ENCODE measurements around the gene PLEKHS1. TPM values are rescaled to one million over a fixed set of nuclear protein-coding genes. Genes with fewer than 3 reads are reported as not detected.
A peak's percentile ranks its signal among the peaks of the same experiment; 100 is the strongest.
"Not testable (repeated sequence)": the region's sequence is repeated elsewhere in the genome, so short reads cannot be mapped to it uniquely, and the experiment has no call there.

PLEKHS1 gene
- total RNA-seq, 1 donor from 2014 or later: not detected

DNA sequence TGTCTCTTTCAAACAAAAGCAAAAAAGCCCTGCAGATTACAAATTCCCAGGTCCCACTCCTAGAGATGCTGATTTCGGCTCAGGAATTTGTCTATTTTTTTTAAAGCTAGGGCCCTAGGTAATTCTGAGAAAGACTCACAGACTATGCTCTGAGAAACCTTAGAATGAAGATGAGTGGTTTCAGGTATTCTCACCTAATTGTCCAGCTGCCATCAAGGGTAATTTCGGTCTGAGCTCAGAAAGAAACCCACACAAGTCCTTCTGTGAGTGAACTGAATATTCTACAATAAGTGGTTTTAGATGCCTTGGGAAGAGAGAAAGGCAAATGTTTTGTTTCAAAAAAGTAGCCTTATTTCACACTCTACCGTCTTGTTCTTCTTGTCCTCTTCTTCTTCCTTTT, 56.7 kb downstream of the PLEKHS1 start:
- Mint-ChIP-seq H3K36me3 (ENCODE audit: low read depth) (peaks cover 13% of the 10 kb centered on the region), H3K27me3 (ENCODE audit: low read depth) (peaks cover 35% of the 10 kb centered on the region), H3K4me1 (ENCODE audit: low read depth) (no peaks in the 10 kb centered on the region), H3K9me3 (ENCODE audit: low read depth) (peaks cover 8% of the 10 kb centered on the region), H3K27ac (ENCODE audit: unreplicated experiment) (no peak overlapping the region), H3K4me3 (ENCODE audit: unreplicated experiment) (no peak overlapping the region)
- DNase-seq (ENCODE audit: low spot score): no peak
- TF ChIP-seq, protein P1, sequence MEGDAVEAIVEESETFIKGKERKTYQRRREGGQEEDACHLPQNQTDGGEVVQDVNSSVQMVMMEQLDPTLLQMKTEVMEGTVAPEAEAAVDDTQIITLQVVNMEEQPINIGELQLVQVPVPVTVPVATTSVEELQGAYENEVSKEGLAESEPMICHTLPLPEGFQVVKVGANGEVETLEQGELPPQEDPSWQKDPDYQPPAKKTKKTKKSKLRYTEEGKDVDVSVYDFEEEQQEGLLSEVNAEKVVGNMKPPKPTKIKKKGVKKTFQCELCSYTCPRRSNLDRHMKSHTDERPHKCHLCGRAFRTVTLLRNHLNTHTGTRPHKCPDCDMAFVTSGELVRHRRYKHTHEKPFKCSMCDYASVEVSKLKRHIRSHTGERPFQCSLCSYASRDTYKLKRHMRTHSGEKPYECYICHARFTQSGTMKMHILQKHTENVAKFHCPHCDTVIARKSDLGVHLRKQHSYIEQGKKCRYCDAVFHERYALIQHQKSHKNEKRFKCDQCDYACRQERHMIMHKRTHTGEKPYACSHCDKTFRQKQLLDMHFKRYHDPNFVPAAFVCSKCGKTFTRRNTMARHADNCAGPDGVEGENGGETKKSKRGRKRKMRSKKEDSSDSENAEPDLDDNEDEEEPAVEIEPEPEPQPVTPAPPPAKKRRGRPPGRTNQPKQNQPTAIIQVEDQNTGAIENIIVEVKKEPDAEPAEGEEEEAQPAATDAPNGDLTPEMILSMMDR (IDR thresholded peaks at IDR 0.05): no peak

DNA sequence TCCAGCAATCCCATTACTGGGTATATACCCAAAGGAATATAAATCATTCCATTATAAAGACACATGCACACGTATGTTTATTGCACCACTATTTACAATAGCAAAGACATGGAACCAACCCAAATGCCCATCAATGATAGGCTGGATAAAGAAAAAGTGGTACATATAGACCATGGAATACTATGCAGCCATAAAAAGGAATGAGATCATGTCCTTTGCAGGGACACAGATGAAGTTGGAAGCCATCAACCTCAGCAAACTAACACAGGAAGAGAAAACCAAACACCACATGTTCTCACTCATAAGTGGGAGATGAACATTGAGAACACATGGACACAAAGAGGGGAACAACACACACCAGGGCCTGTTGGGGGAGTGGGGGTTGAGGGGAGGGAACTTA, 63.2 kb downstream of the PLEKHS1 start:
- peaks cover 19% of the 10 kb centered on the region for H3K27me3 Mint-ChIP-seq (ENCODE audit: low read depth)
- not testable (repeated sequence) for H3K36me3 Mint-ChIP-seq (ENCODE audit: low read depth); H3K4me3 Mint-ChIP-seq (ENCODE audit: unreplicated experiment); H3K27ac Mint-ChIP-seq (ENCODE audit: unreplicated experiment); H3K9me3 Mint-ChIP-seq (ENCODE audit: low read depth); H3K4me1 Mint-ChIP-seq (ENCODE audit: low read depth); DNase-seq (ENCODE audit: low spot score)

DNA sequence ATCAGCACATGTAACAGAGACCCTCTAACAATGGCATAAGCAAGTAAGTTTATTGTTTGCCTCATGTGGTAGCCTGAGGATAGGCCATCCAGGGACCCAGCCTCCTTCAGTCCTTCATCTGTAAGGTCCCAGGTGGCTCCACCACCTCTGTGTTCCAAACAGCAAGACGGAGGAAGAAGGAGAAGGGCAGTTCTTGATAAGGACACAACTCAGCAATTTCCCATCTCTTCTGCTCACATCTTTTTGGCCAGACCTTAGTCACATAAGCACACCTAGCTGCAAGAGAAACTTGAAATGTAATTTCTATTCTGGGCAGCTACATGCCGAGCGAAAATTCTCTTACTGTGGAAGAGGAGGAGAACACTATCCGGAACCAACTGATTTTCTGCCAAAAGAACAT, 68.5 kb downstream of the PLEKHS1 start:
- Mint-ChIP-seq H3K27me3 (ENCODE audit: low read depth) (no peaks in the 10 kb centered on the region), H3K4me3 (ENCODE audit: unreplicated experiment) (no peak overlapping the region), H3K27ac (ENCODE audit: unreplicated experiment) (no peak overlapping the region), H3K36me3 (ENCODE audit: low read depth) (no peaks in the 10 kb centered on the region), H3K9me3 (ENCODE audit: low read depth) (no peaks in the 10 kb centered on the region), H3K4me1 (ENCODE audit: low read depth) (peaks cover 5% of the 10 kb centered on the region)
- TF ChIP-seq, protein P1 (IDR thresholded peaks at IDR 0.05): no peak
- no peak for DNase-seq (ENCODE audit: low spot score)

DNA sequence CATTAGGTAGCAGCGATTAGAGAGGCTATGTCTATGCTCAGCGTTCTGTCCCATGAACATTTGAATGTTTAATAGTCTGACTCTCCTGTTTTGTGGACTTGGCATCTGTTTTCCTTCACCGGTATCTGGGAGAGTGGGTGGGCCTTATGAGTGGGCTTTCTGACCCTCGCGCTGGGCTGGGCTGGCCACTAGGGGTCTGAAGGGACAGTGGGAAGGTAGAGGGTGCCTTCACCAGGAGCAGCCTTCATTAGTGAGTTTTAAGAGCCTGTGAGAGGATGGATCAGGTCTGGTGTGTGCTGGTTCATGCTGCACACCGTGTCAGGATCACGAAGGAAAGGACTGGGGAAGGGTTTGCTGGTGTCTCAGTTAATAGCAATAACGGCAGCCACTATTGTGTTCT, 69.0 kb downstream of the PLEKHS1 start:
- Mint-ChIP-seq H3K36me3 (ENCODE audit: low read depth) (no peaks in the 10 kb centered on the region), H3K4me1 (ENCODE audit: low read depth) (peaks cover 5% of the 10 kb centered on the region), H3K9me3 (ENCODE audit: low read depth) (no peaks in the 10 kb centered on the region), H3K27me3 (ENCODE audit: low read depth) (no peaks in the 10 kb centered on the region), H3K27ac (ENCODE audit: unreplicated experiment) (no peak overlapping the region), H3K4me3 (ENCODE audit: unreplicated experiment) (no peak overlapping the region)
- TF ChIP-seq, protein P1 (IDR thresholded peaks at IDR 0.05): peak; percentile 27
- DNase-seq (ENCODE audit: low spot score): no peak

DNA sequence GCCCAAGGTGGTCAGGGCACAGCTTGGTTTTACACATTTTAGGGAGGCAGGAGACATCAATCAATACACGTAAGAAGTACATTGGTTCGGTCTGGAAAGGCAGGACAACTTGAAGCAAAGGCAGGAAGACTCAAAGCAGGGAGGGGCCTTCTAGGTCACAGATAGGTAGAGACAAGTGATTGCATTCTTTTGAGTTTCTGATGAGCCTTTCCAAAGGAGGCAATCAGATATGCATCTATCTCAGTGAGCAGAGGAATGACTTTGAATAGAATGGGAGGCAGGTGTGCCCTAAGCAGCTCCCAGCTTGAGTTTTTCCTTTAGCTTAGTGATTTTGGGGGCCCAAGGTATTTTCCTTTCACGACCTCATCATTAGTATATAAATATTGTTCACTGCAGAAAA, 69.8 kb downstream of the PLEKHS1 start:
- H3K36me3 Mint-ChIP-seq (ENCODE audit: low read depth); H3K27me3 Mint-ChIP-seq (ENCODE audit: low read depth); H3K27ac Mint-ChIP-seq (ENCODE audit: unreplicated experiment); H3K4me1 Mint-ChIP-seq (ENCODE audit: low read depth); H3K4me3 Mint-ChIP-seq (ENCODE audit: unreplicated experiment); H3K9me3 Mint-ChIP-seq (ENCODE audit: low read depth); DNase-seq (ENCODE audit: low spot score): not testable (repeated sequence)

DNA sequence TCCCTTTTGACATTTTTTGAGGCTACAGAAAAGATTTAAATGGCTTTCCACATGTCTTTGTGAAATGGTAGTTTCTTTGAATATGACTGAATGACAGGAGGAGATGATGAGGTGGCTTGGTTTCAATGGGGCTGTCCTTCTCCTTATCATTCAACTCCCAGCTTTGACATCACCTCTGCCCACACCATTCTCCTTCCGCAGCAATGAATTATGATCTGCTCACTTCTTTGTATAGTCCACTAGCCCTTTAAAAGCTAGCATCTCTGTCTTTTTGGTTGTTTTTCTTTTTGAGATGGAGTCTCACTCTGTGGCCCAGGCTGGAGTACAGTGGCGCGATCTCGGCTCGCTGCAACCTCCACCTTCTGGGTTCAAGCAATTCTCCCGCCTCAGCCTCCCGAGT, 70.7 kb downstream of the PLEKHS1 start:
- no peaks in the 10 kb centered on the region for H3K36me3 Mint-ChIP-seq (ENCODE audit: low read depth)
- H3K27ac Mint-ChIP-seq (ENCODE audit: unreplicated experiment): no peak overlapping the region

More for the DNA sequence above, 70.7 kb downstream of the PLEKHS1 start:
- Mint-ChIP-seq H3K4me1 (ENCODE audit: low read depth) (no peaks in the 10 kb centered on the region), H3K4me3 (ENCODE audit: unreplicated experiment) (no peak overlapping the region), H3K27me3 (ENCODE audit: low read depth) (no peaks in the 10 kb centered on the region), H3K9me3 (ENCODE audit: low read depth) (no peaks in the 10 kb centered on the region)
- no peak for DNase-seq (ENCODE audit: low spot score)
- TF ChIP-seq, protein P1 (IDR thresholded peaks at IDR 0.05): no peak
